ENCODE results near the gene SUFU.

Gene SUFU

GRCh38 chr10:102517553-102517952 lies 13.8 kb downstream of the SUFU start:
- H2AFZ ChIP-seq (ENCODE audit: low read depth, low read length, severe bottlenecking): no peak overlapping the region
- no peaks in the 10 kb centered on the region for H3F3A ChIP-seq (ENCODE audit: insufficient read depth)
- no peaks in the 10 kb centered on the region for H3K79me2 ChIP-seq (ENCODE audit: insufficient read depth, low read length)
- no peaks in the 10 kb centered on the region for H4K20me1 ChIP-seq (ENCODE audit: low read depth, low read length)
- H3K36me3 ChIP-seq (ENCODE audit: low read length): no peaks in the 10 kb centered on the region
- H3K4me2 ChIP-seq (ENCODE audit: low read depth, low read length, poor library complexity, severe bottlenecking): no peak overlapping the region
- no peak overlapping the region for H3K9ac ChIP-seq (ENCODE audit: low read length)
- H3K9me3 ChIP-seq (ENCODE audit: insufficient read depth, low read length): no peaks in the 10 kb centered on the region
- no peak overlapping the region for H3K4me3 ChIP-seq (ENCODE audit: insufficient read depth, low read length, poor library complexity, severe bottlenecking)
- no peaks in the 10 kb centered on the region for H3K9me2 ChIP-seq (replicated peaks; ENCODE audit: insufficient read depth, low read length)
- no peak for TF ChIP-seq EZH2phosphoT487 (conservative IDR thresholded peaks at IDR 0.05; ENCODE audit: low read length)
- TF ChIP-seq CTCF (IDR thresholded peaks at IDR 0.05; ENCODE audit: insufficient read depth, low read length, poor library complexity, severe bottlenecking): no peak
- H3K27ac ChIP-seq (ENCODE audit: low read depth, low read length): no peak overlapping the region
- no peaks in the 10 kb centered on the region for H3K27me3 ChIP-seq (ENCODE audit: low read length)

DNA sequence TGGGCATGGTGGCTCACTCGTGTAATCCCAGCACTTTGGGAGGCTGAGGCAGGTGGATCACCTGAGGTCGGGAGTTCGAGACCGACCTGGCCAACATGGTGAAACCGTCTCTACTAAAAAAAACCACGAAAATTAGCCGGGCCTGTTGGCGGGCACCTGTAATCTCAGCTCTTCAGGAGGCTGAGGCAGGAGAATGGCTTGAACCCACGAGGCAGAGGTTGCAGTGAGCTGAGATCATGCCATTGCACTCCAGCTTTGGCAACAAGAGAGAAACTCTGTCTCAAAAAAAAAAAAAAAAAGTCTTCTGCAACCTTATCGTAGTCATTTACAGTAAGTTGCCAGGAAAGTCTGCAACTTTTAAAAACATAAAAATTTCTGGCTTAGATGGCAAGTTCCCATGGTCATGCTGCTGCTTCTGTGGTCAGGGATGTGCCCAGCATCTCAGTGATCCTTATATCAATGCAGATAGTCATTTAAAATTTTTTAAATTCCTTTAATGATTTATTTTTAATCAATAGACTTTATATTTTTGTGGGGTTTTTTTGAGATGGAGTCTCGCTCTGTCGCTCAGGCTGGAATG lies 15.6 kb downstream of the SUFU start:
- no peak overlapping the region for H2AFZ ChIP-seq (ENCODE audit: low read depth, low read length, severe bottlenecking)
- no peak overlapping the region for H3K4me2 ChIP-seq (ENCODE audit: low read depth, low read length, poor library complexity, severe bottlenecking)
- no peak overlapping the region for H3K4me3 ChIP-seq (ENCODE audit: insufficient read depth, low read length, poor library complexity, severe bottlenecking)
- no peaks in the 10 kb centered on the region for H3K9me2 ChIP-seq (replicated peaks; ENCODE audit: insufficient read depth, low read length)
- no peak overlapping the region for H3K9ac ChIP-seq (ENCODE audit: low read length)
- H3K36me3 ChIP-seq (ENCODE audit: low read length): no peaks in the 10 kb centered on the region
- TF ChIP-seq CTCF (IDR thresholded peaks at IDR 0.05; ENCODE audit: insufficient read depth, low read length, poor library complexity, severe bottlenecking) (no peak), EZH2phosphoT487 (conservative IDR thresholded peaks at IDR 0.05; ENCODE audit: low read length) (no peak)
- no peaks in the 10 kb centered on the region for H3K9me3 ChIP-seq (ENCODE audit: insufficient read depth, low read length)
- H3K27me3 ChIP-seq (ENCODE audit: low read length): no peaks in the 10 kb centered on the region
- H3K79me2 ChIP-seq (ENCODE audit: insufficient read depth, low read length): no peaks in the 10 kb centered on the region
- no peaks in the 10 kb centered on the region for H3F3A ChIP-seq (ENCODE audit: insufficient read depth)
- no peak overlapping the region for H3K27ac ChIP-seq (ENCODE audit: low read depth, low read length)
- no peaks in the 10 kb centered on the region for H4K20me1 ChIP-seq (ENCODE audit: low read depth, low read length)

DNA sequence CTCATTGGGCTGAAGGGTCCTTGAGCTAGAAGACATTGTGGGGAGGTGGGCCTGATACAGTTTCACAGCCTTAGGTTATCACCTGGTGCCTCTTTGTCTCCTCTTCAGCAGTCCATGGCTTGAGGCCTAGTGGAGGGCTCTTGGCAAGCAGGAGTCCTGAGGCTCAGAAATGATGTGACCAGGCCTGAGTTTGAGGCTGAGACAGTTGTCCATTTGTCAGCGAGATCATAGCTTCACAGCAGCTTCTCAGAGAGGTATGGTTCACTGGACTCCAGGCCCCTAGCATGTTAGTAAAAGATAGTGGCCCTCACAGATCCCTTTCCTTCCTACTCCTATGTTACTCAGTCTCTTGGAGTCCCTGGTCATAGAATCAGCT lies 19.1 kb downstream of the SUFU start:
- TF ChIP-seq CTCF (IDR thresholded peaks at IDR 0.05; ENCODE audit: insufficient read depth, low read length, poor library complexity, severe bottlenecking) (no peak), EZH2phosphoT487 (conservative IDR thresholded peaks at IDR 0.05; ENCODE audit: low read length) (no peak)
- Histone ChIP-seq H3K4me3 (ENCODE audit: insufficient read depth, low read length, poor library complexity, severe bottlenecking) (no peak overlapping the region), H3K9me3 (ENCODE audit: insufficient read depth, low read length) (no peaks in the 10 kb centered on the region), H3K9me2 (replicated peaks; ENCODE audit: insufficient read depth, low read length) (no peaks in the 10 kb centered on the region), H4K20me1 (ENCODE audit: low read depth, low read length) (no peaks in the 10 kb centered on the region), H3K36me3 (ENCODE audit: low read length) (no peaks in the 10 kb centered on the region), H3K9ac (ENCODE audit: low read length) (no peak overlapping the region), H2AFZ (ENCODE audit: low read depth, low read length, severe bottlenecking) (no peak overlapping the region), H3F3A (ENCODE audit: insufficient read depth) (no peaks in the 10 kb centered on the region), H3K4me2 (ENCODE audit: low read depth, low read length, poor library complexity, severe bottlenecking) (no peak overlapping the region), H3K27ac (ENCODE audit: low read depth, low read length) (no peak overlapping the region), H3K79me2 (ENCODE audit: insufficient read depth, low read length) (no peaks in the 10 kb centered on the region), H3K27me3 (ENCODE audit: low read length) (no peaks in the 10 kb centered on the region)

Measured in SU-DHL-6 (cell line).